ENCODE data around the gene ARHGAP25.

The ARHGAP25 gene

GRCh38 chr2:68861330-68861729 lies 126.7 kb downstream of the ARHGAP25 start:
- no peak for DNase-seq (ENCODE audit: low read depth)

GRCh38 chr2:68862889-68863288 lies 128.3 kb downstream of the ARHGAP25 start:
- no peak for DNase-seq (ENCODE audit: low read depth)

GRCh38 chr2:68863996-68864395 lies 129.4 kb downstream of the ARHGAP25 start:
- no peak for DNase-seq (ENCODE audit: low read depth)

GRCh38 chr2:68865108-68865507 lies 130.5 kb downstream of the ARHGAP25 start:
- no peak for DNase-seq (ENCODE audit: low read depth)

- no peak for DNase-seq (ENCODE audit: low read depth)
Measured at GRCh38 chr2:68870215-68870614, 135.6 kb downstream of the ARHGAP25 start.

GRCh38 chr2:68871159-68871764 lies 136.7 kb downstream of the ARHGAP25 start, which contains the start of gene BMP10:
Gene BMP10 (minus strand): TSS chr2:68871397. CDS start chr2:68871358, 39 bp downstream.
- DNase-seq (ENCODE audit: low read depth) = no peak

Measured in activated T-cell treated with anti-CD3 and anti-CD28 coated beads for 1 hour (primary cell).